NCI-H774 (cell line): ENCODE measurements around the gene HRH2.
"Not testable (repeated sequence)": the region's sequence is repeated elsewhere in the genome, so short reads cannot be mapped to it uniquely, and the experiment has no call there.

Experiments
- DNase-seq: peaks from one replicate; lab custom pipeline; 2025; lab: John Stamatoyannopoulos, UW

HRH2 gene, protein sequence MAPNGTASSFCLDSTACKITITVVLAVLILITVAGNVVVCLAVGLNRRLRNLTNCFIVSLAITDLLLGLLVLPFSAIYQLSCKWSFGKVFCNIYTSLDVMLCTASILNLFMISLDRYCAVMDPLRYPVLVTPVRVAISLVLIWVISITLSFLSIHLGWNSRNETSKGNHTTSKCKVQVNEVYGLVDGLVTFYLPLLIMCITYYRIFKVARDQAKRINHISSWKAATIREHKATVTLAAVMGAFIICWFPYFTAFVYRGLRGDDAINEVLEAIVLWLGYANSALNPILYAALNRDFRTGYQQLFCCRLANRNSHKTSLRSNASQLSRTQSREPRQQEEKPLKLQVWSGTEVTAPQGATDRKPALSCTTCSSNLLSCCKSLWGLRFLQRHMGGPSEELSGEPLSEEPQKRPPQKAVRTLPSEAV

GRCh38 chr5:175657593-175658271 lies at the start of gene HRH2:
Gene HRH2 (plus strand): TSS chr5:175658071. CDS start chr5:175683234, 25,163 bp downstream.
- DNase-seq: no peak

- DNase-seq: no peak
Observed at GRCh38 chr5:175609526-175609925, 48.3 kb upstream of the HRH2 start.

DNA sequence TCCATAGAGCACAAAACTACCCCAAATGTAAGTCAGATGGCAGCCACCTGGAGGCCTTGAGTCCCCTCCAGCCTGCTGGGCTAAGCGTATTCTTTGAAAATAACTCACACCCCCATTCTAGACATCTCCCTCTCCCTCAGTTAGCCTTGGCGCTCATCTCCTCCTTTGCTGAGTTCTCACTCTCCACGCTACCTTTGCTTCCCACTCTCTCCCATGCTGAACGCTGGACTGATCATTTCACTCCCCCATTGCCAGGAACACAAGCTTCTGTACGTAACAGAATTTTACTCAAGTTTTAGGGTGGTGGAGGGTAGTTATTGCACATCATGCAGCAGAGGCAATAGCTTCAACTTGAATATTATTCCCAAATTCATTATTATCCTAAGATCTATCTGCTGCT lies 47.5 kb upstream of the HRH2 start:
- no peak for DNase-seq

GRCh38 chr5:175610898-175611297 lies 47.0 kb upstream of the HRH2 start:
- no peak for DNase-seq

DNA sequence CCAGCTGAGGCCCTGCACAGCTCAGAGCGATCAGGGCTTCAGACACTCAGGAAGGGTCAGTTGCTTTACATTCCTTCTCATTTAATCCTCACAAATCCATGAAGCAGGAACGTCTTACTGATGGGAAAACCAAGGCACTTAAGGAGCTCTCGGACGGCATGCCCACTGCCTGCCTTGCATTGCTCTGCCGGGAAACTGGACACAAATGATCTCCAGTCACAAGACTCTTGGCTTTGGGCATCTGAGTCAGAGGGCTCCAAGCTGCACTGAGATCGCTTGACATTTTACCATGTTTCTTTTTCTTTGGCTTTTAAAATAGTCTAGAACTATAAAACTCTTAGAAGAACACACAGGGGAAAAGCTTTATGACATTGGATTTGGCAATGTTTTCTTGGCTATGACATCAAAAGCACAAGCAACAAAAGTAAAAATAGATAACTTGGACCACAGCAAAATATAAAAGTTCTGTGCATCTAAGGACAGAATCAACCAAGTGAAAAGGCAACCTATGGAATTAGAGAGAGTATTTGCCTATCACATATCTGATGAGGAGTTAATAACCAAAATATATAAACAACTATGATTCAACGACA lies 43.6 kb upstream of the HRH2 start:
- no peak for DNase-seq

GRCh38 chr5:175614861-175615260 lies 43.0 kb upstream of the HRH2 start:
- no peak for DNase-seq

- no peak for DNase-seq
Observed at GRCh38 chr5:175616083-175616482, 41.8 kb upstream of the HRH2 start.

- not testable (repeated sequence) for DNase-seq
Observed at GRCh38 chr5:175616527-175616926, 41.3 kb upstream of the HRH2 start.

GRCh38 chr5:175617447-175617846 lies 40.4 kb upstream of the HRH2 start:
- DNase-seq: no peak

GRCh38 chr5:175620527-175620926 lies 37.3 kb upstream of the HRH2 start:
- DNase-seq: no peak

- DNase-seq: no peak
Observed at GRCh38 chr5:175621971-175622370, 35.9 kb upstream of the HRH2 start.

DNA sequence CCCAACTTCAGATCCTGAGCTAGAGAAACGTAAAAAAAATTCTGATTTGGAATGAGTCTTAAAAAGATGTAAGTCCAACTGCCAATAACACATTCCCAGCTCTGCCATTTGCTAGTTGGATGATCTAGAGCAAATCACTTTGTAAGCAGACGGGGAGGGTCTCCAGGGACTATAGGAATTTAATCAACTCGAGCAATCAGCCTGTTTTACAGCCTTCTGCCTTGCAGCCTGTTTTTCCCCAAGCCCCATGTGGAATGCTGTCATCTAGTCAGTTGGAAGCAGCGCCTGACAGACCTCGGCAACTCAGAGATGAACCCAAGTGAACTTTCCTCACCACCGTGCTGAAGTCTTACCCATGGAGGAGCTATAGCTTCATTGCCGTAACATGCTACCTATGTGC lies 34.8 kb upstream of the HRH2 start:
- no peak for DNase-seq

- DNase-seq: no peak
Observed at GRCh38 chr5:175624316-175624715, 33.6 kb upstream of the HRH2 start.

- DNase-seq: no peak
Observed at GRCh38 chr5:175627005-175627404, 30.9 kb upstream of the HRH2 start.

DNA sequence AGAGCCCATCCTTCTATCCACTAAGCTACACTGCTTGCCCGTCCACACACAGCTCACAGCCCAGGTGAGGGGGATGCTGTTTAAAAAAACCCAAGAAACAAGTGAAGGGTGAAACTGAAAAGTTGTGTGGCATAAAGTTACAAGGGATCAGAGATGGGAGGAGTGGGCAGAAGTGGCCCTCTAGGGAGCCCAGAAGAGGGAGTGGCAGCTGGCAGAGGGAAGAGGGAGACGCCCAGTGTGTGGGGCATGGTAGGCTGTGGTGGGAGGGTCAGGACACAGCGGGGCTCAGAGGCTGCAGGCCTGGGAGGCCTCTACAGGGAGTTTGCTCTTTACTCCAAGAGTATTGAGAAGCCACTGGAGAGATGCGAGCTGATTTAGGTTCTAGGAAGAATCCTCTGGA lies 30.1 kb upstream of the HRH2 start:
- no peak for DNase-seq

GRCh38 chr5:175628668-175629067 lies 29.2 kb upstream of the HRH2 start:
- no peak for DNase-seq

GRCh38 chr5:175629261-175629660 lies 28.6 kb upstream of the HRH2 start:
- DNase-seq: no peak

DNA sequence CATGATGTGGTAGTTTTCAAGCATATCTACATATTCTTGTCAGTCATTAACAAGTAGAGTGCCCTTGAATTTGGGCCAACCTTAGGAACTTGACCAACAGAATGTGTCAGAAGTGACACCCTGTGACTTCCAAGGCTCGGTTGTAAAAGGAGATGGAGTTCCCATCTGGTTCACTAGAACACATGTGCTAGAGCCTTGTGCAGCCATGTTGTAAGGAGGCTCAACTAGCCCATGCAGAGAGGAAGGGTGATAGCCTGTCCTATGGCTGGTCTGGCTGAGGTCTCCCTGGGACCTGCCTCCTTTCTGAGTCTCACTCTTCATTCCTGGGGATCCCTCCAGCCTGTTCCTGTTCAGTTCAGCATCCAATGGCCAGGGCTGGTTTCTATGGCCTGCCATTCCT lies 28.1 kb upstream of the HRH2 start:
- DNase-seq: no peak

DNA sequence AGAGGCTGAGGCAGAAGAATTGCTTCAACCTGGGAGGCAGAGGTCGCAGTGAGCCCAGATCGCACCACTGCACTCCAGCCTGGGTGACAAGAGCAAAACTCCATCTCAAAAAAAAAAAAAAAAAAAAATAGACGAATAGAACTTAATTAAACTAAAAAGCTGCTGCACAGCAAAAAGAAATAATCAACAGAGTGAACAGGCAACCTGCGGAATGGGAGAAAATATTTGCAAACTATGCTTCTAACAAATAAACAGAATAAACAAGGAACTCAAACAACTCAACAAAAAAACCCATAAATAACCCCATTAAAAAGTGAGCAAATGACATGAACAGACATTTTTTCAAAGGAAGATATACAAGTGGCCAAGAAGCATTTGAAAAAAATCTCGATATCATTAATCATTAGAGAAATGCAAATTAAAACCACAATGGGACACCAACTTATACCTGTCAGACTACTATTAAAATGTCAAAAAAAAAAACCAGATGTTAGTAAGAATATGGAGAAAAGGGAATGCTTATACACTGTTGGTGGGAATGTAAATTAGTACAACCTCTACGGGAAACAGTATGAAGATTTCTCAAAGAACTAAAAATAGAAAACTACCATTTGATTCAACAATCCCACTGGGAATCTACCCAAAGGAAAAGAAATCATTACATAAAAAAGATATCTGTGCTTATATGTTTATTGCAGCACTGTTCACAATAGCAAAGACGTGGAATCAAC lies 21.9 kb upstream of the HRH2 start:
- DNase-seq: no peak

DNA sequence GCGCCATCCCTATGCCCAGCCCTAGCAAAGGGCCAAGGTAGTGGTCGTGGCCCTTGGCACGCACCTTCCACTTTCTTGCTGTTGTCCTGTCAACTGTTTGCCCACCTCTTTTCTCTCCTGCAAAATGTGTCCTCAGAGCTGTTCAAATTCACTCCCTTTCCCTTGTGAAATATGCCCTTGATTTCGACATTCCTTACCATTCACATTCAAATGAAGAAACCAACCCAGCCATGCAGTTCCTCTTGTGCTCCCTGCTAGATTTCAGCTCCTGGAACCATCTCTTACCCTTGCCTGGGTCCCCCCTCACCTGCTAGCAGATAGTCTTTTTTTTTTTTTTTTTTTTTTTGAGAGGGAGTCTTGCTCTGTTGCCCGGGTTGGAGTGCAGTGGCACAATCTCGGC lies 19.6 kb upstream of the HRH2 start:
- no peak for DNase-seq

- no peak for DNase-seq
Observed at GRCh38 chr5:175640106-175640775, 17.6 kb upstream of the HRH2 start.

- no peak for DNase-seq
Observed at GRCh38 chr5:175642998-175643397, 14.9 kb upstream of the HRH2 start.
